DOHH2 (cell line): Measurements from ENCODE around the gene COMMD8.

ENCODE experiments used
- H3F3A ChIP-seq: fragments of 200-600 bp; sonication (generic), shearing (Covaris generic); 2 replicates; pipeline ENCODE4 v1.6.0; 2016; ENCODE audit warnings: antibody characterized with exemption, mild to moderate bottlenecking; ENCODE audit not compliant: control insufficient read depth, insufficient read depth
- H3K27ac ChIP-seq: fragments of 200-600 bp; sonication (generic); 2 replicates; pipeline ENCODE4 v1.5.1; 2014; ENCODE audit warnings: low read depth, mild to moderate bottlenecking, low read length, moderate library complexity
- H3K27me3 ChIP-seq: fragments of 200-600 bp; sonication (generic); 2 replicates; pipeline ENCODE4 v1.6.1; 2014; ENCODE audit warnings: mild to moderate bottlenecking, low read length, mixed read lengths; ENCODE audit not compliant: control insufficient read depth
- H3K36me3 ChIP-seq: fragments of 200-600 bp; sonication (generic); 2 replicates; pipeline ENCODE4 v1.6.1; 2014; ENCODE audit warnings: mild to moderate bottlenecking, low read length, moderate library complexity, mixed read lengths; ENCODE audit not compliant: control insufficient read depth
- H3K4me1 ChIP-seq: fragments of 200-600 bp; sonication (generic); 2 replicates; pipeline ENCODE4 v1.6.1; 2014; ENCODE audit warnings: mild to moderate bottlenecking, low read length, mixed read lengths; ENCODE audit not compliant: control insufficient read depth
- H3K4me2 ChIP-seq: fragments of 200-600 bp; sonication (generic); 2 replicates; pipeline ENCODE4 v1.6.0; 2014; ENCODE audit warnings: mild to moderate bottlenecking, low read length, moderate library complexity
- H3K4me3 ChIP-seq: fragments of 200-600 bp; sonication (generic); 2 replicates; pipeline ENCODE4 v1.5.1; 2014; ENCODE audit warnings: mild to moderate bottlenecking, low read length, mixed read lengths
- H3K79me2 ChIP-seq: fragments of 200-600 bp; sonication (generic); 2 replicates; pipeline ENCODE4 v1.6.1; 2014; ENCODE audit warnings: mild to moderate bottlenecking, low read length, mixed read lengths; ENCODE audit not compliant: control insufficient read depth
- H3K9me2 ChIP-seq: fragments of 200-600 bp; sonication (generic); replicated peaks from 2 replicates; pipeline ENCODE4 v1.6.1; 2014; ENCODE audit warnings: mild to moderate bottlenecking, low read length, mixed read lengths; ENCODE audit not compliant: control insufficient read depth
- H3K9me3 ChIP-seq: fragments of 200-600 bp; sonication (generic); 2 replicates; pipeline ENCODE4 v1.6.1; 2014; ENCODE audit warnings: antibody characterized with exemption, low read length, mixed read lengths; ENCODE audit not compliant: control insufficient read depth, insufficient read depth
- H4K20me1 ChIP-seq: fragments of 200-600 bp; sonication (generic); 2 replicates; pipeline ENCODE4 v1.6.0; 2014; ENCODE audit warnings: low read depth, mild to moderate bottlenecking, antibody characterized with exemption, low read length, moderate library complexity; ENCODE audit not compliant: control insufficient read depth, insufficient read depth
- EZH2phosphoT487 ChIP-seq: fragments of 200-600 bp; sonication (generic); IDR thresholded peaks from 2 replicates; pipeline ENCODE4 v1.6.1; 2017; ENCODE audit warnings: borderline replicate concordance, mild to moderate bottlenecking, antibody characterized with exemption, low read length, moderate library complexity, mixed read lengths
- TF ChIP-seq, protein P1 (sequence below): fragments of 200-600 bp; sonication (generic); IDR thresholded peaks from one replicate; pipeline ENCODE4 v1.5.1; 2014; ENCODE audit warnings: antibody characterized with exemption, mild to moderate bottlenecking, low read depth, low read length; ENCODE audit not compliant: poor library complexity, severe bottlenecking

Gene COMMD8

DNA sequence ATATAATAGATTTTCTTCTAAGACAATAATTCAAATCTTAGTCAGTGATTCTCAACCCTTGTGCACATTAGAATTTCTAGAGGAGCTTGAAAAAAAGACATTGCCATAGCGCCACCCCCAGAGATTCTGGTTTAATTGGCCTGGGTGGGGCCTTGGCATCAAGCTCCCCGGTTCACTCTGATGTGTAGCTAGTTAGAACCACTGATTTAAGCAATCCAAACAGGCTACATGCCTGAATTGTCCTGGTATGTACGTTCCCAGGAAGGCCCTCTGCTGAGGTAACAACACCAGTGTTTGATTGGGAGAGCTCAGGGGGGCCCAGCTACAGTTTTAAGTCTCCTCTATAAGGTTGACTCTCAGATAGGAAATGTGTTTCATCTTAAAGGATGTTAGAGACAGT, 20.2 kb upstream of the COMMD8 start:
- Histone ChIP-seq H3K36me3 (peaks cover 7% of the 10 kb centered on the region; the same call in 1 of the 2 replicates), H3K27me3 (no peaks in the 10 kb centered on the region), H3K9me2 (no peaks in the 10 kb centered on the region), H3K4me2 (peak overlapping the region; percentile 89), H4K20me1 (no peaks in the 10 kb centered on the region), H3F3A (peaks cover 19% of the 10 kb centered on the region), H3K4me3 (peak overlapping the region; percentile 90), H3K4me1 (peaks cover 45% of the 10 kb centered on the region), H3K9me3 (no peaks in the 10 kb centered on the region), H3K27ac (peak overlapping the region; percentile 69), H3K79me2 (peaks cover 34% of the 10 kb centered on the region)
- TF ChIP-seq EZH2phosphoT487 = no peak
- TF ChIP-seq, protein P1, sequence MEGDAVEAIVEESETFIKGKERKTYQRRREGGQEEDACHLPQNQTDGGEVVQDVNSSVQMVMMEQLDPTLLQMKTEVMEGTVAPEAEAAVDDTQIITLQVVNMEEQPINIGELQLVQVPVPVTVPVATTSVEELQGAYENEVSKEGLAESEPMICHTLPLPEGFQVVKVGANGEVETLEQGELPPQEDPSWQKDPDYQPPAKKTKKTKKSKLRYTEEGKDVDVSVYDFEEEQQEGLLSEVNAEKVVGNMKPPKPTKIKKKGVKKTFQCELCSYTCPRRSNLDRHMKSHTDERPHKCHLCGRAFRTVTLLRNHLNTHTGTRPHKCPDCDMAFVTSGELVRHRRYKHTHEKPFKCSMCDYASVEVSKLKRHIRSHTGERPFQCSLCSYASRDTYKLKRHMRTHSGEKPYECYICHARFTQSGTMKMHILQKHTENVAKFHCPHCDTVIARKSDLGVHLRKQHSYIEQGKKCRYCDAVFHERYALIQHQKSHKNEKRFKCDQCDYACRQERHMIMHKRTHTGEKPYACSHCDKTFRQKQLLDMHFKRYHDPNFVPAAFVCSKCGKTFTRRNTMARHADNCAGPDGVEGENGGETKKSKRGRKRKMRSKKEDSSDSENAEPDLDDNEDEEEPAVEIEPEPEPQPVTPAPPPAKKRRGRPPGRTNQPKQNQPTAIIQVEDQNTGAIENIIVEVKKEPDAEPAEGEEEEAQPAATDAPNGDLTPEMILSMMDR = peak; percentile 60

DNA sequence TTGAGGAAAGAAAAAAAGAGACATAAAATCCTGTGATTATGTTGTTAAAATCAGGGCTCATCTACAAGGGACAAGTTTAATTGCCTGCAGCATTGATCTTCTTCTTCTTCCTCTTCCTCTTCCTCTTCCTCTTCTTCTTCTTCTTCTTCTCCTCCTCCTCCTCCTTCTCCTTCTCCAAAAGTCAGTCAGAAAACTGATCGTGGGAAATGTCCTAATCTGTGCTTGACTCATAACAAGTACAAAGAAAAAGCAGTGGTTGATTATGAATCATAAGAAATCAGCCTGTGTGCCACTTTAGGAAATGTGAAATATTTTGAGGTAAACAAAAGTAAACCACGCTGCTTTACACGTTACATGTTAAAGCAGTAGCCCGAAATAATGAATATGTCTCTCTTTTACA, 18.8 kb upstream of the COMMD8 start:
- H3K4me2 ChIP-seq = peak overlapping the region; percentile 89
- H3K4me3 ChIP-seq = peak overlapping the region; percentile 57

DNA sequence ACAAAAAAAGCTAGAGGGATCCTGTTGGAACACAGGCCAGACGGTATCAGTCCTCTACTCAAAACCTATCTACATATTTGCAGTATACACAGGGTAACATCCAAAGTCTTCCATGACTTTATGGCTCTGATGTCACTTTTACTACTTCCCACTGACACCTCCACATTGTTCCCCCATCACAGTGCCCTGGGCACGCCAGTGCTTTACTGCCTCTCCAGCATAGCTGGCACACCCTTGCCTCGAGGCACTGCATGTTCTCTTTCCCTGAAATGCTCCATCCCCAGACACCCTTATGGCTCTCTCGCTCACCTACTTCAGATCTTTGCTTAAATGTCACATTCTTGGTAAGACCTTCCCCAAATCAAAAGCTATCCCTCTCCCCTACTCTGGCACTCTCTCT, 15.3 kb upstream of the COMMD8 start:
- H3K79me2 ChIP-seq = no peaks in the 10 kb centered on the region
- no peak for TF ChIP-seq EZH2phosphoT487
- TF ChIP-seq, protein P1 = no peak
- H3K9me3 ChIP-seq = no peaks in the 10 kb centered on the region

More for the DNA sequence above, 18.8 kb upstream of the COMMD8 start:
- peaks cover 22% of the 10 kb centered on the region for H3K79me2 ChIP-seq
- TF ChIP-seq EZH2phosphoT487 = no peak
- TF ChIP-seq, protein P1 = no peak
- H3K27me3 ChIP-seq = no peaks in the 10 kb centered on the region
- H3K4me1 ChIP-seq = peaks cover 34% of the 10 kb centered on the region
- H3K9me2 ChIP-seq = no peaks in the 10 kb centered on the region
- H3K36me3 ChIP-seq = peaks cover 4% of the 10 kb centered on the region; the same call in 1 of the 2 replicates
- H3F3A ChIP-seq = peaks cover 19% of the 10 kb centered on the region
- H3K27ac ChIP-seq = peak overlapping the region; percentile 24
- no peaks in the 10 kb centered on the region for H4K20me1 ChIP-seq
- H3K9me3 ChIP-seq = no peaks in the 10 kb centered on the region

More for the DNA sequence above, 15.3 kb upstream of the COMMD8 start:
- Histone ChIP-seq H3K4me2 (no peak overlapping the region), H3K27ac (no peak overlapping the region), H4K20me1 (no peaks in the 10 kb centered on the region), H3K27me3 (no peaks in the 10 kb centered on the region), H3K9me2 (no peaks in the 10 kb centered on the region), H3F3A (peaks cover 12% of the 10 kb centered on the region), H3K4me1 (peaks cover 21% of the 10 kb centered on the region), H3K36me3 (no peaks in the 10 kb centered on the region), H3K4me3 (no peak overlapping the region)
